ENCODE data around the gene RAPGEF2.
"Not testable (repeated sequence)": the region's sequence is repeated elsewhere in the genome, so short reads cannot be mapped to it uniquely, and the experiment has no call there.

Gene RAPGEF2

GRCh38 chr4:159102622-159103383 is at the start of gene RAPGEF2:
RAPGEF2 (plus strand) TSS chr4:159103079; CDS start chr4:159104163, 1,084 bp downstream.
- peak; percentile 77 to 86 (median 78) for DNase-seq (ENCODE audit: low read depth in 3 of 3)

GRCh38 chr4:159055833-159056232 is 47.0 kb upstream of the RAPGEF2 start:
- no peak for DNase-seq (ENCODE audit: low read depth in 3 of 3)

GRCh38 chr4:159060161-159060560 is 42.7 kb upstream of the RAPGEF2 start:
- DNase-seq (ENCODE audit: low read depth in 3 of 3), result no peak

- DNase-seq (ENCODE audit: low read depth in 3 of 3), result no peak
Observed at GRCh38 chr4:159062381-159062780, 40.5 kb upstream of the RAPGEF2 start.

- no peak for DNase-seq (ENCODE audit: low read depth in 3 of 3)
Observed at GRCh38 chr4:159065513-159066240, 37.2 kb upstream of the RAPGEF2 start.

- DNase-seq (ENCODE audit: low read depth in 3 of 3), result not testable (repeated sequence)
Observed at GRCh38 chr4:159068139-159068538, 34.7 kb upstream of the RAPGEF2 start.

GRCh38 chr4:159069922-159070321 is 33.0 kb upstream of the RAPGEF2 start:
- no peak for DNase-seq (ENCODE audit: low read depth in 3 of 3)

GRCh38 chr4:159070742-159071141 is 32.1 kb upstream of the RAPGEF2 start:
- DNase-seq (ENCODE audit: low read depth in 3 of 3), result no peak

- no peak for DNase-seq (ENCODE audit: low read depth in 3 of 3)
Observed at GRCh38 chr4:159071178-159071968, 31.5 kb upstream of the RAPGEF2 start.

- DNase-seq (ENCODE audit: low read depth in 3 of 3), result no peak
Observed at GRCh38 chr4:159071969-159072765, 30.7 kb upstream of the RAPGEF2 start.

- no peak for DNase-seq (ENCODE audit: low read depth in 3 of 3)
Observed at GRCh38 chr4:159075531-159075932, 27.3 kb upstream of the RAPGEF2 start.

GRCh38 chr4:159077018-159077417 is 25.9 kb upstream of the RAPGEF2 start:
- not testable (repeated sequence) for DNase-seq (ENCODE audit: low read depth in 3 of 3)

- no peak for DNase-seq (ENCODE audit: low read depth in 3 of 3)
Observed at GRCh38 chr4:159077702-159078495, 25.0 kb upstream of the RAPGEF2 start.

- no peak for DNase-seq (ENCODE audit: low read depth in 3 of 3)
Observed at GRCh38 chr4:159079074-159079473, 23.8 kb upstream of the RAPGEF2 start.

GRCh38 chr4:159086606-159087005 is 16.3 kb upstream of the RAPGEF2 start:
- no peak for DNase-seq (ENCODE audit: low read depth in 3 of 3)

- DNase-seq (ENCODE audit: low read depth in 3 of 3), result no peak
Observed at GRCh38 chr4:159090255-159090654, 12.6 kb upstream of the RAPGEF2 start.

- not testable (repeated sequence) for DNase-seq (ENCODE audit: low read depth in 3 of 3)
Observed at GRCh38 chr4:159094156-159094555, 8.7 kb upstream of the RAPGEF2 start.

GRCh38 chr4:159096434-159096833 is 6.4 kb upstream of the RAPGEF2 start:
- no peak for DNase-seq (ENCODE audit: low read depth in 3 of 3)

- DNase-seq (ENCODE audit: low read depth in 3 of 3), result no peak
Observed at GRCh38 chr4:159097144-159097543, 5.7 kb upstream of the RAPGEF2 start.

GRCh38 chr4:159097785-159098184 is 5.1 kb upstream of the RAPGEF2 start:
- DNase-seq (ENCODE audit: low read depth in 3 of 3), result no peak

All from stimulated activated CD4-positive, alpha-beta T cell treated with anti-CD3 and anti-CD28 coated beads, TNF-alpha, amount 100 ng/mL, for 48 hours (primary cell).